H7 (cell line): ENCODE data around the gene EIF2A. TPM values are rescaled to one million over a fixed set of nuclear protein-coding genes. Genes with fewer than 3 reads are reported as not detected.
"Not testable (repeated sequence)": the region's sequence is repeated elsewhere in the genome, so short reads cannot be mapped to it uniquely, and the experiment has no call there.

Experiments
- DNase-seq: peaks from one replicate; pipeline ENCODE4 v3.0.0; 2012
- H3K27me3 ChIP-seq: 2 replicates; pipeline ENCODE4 v1.6.0; 2011; ENCODE audit warnings: mild to moderate bottlenecking, low read length; ENCODE audit not compliant: control insufficient read depth, insufficient read depth
- H3K36me3 ChIP-seq: replicated peaks from 2 replicates; pipeline ENCODE4 v1.5.1; 2011; ENCODE audit warnings: low read length; ENCODE audit not compliant: control insufficient read depth, insufficient read depth
- H3K4me3 ChIP-seq: 2 replicates; pipeline ENCODE4 v1.5.1; 2011; ENCODE audit warnings: low read depth, mild to moderate bottlenecking, control low read depth, low read length, moderate library complexity; ENCODE audit not compliant: insufficient read depth
- total RNA-seq: library from RNA; depleted of rRNA; stranded (reverse); fragments of >200 nt; shearing (Covaris generic); gene quantifications from 2 replicates; pipeline ENCODE4 v1.2.3, GENCODE V29; 2014

The EIF2A gene
- total RNA-seq, 1 experiment from 2014 or later: 81.3 TPM

DNA sequence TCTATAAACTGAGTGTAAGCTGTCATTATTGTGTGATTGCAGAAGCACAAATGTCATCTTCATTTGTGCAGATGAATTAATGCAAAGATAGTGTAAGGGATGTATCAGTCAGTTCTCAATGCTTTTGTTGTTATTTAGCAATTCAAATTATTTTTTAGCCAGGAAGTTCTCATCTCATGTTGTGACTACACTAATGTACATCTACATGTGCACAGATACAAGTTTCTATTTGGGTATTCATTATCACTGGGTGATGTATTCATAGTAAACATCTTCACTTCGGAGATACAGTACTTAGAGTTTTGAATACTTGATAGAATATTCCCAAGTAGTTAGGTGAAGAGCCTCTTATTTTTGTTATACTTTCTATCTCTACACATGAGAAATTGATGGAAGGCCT lies 11.1 kb downstream of the EIF2A start:
- Histone ChIP-seq H3K27me3 (no peaks in the 10 kb centered on the region), H3K4me3 (no peak overlapping the region), H3K36me3 (peaks cover 3% of the 10 kb centered on the region)
- no peak for DNase-seq

DNA sequence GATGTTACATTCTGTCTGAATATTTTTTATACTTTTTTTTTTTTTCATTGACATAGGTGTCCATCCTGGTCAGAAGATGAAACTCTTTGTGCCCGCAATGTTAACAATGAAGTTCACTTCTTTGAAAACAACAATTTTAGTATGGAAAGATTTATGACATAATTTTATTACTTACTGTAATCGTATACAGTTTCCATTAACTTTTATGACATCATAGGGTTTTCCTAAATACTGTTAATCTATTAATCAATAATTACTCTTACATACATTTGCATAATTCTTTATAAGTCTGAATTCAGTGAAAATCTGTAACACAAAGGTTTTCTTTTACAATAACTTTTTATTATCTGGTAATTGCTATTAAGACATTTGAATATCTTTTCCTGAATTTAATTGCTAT lies 17.7 kb downstream of the EIF2A start:
- no peak for DNase-seq
- Histone ChIP-seq H3K27me3 (no peaks in the 10 kb centered on the region), H3K4me3 (no peak overlapping the region), H3K36me3 (peaks cover 4% of the 10 kb centered on the region)

DNA sequence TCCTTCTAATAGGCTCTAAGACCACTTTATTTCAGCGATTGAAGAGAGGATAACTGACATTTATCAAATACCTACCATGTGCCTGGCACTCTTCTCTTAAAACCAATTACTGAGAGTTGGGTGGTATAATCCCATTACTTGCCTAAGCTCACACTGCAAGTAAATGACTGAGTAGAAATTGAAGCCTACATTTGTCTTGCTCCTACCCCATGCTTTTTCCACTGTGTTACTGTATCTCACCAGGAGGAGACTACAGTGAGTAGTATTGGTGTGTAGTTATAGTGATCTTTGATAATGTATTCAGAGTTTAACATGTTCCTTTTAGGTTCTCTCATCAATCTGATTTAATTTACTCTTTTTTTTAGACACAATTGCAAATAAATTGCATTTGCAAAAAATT lies 20.7 kb downstream of the EIF2A start:
- H3K27me3 ChIP-seq: no peaks in the 10 kb centered on the region
- H3K4me3 ChIP-seq: no peak overlapping the region
- peaks cover 4% of the 10 kb centered on the region for H3K36me3 ChIP-seq
- no peak for DNase-seq

DNA sequence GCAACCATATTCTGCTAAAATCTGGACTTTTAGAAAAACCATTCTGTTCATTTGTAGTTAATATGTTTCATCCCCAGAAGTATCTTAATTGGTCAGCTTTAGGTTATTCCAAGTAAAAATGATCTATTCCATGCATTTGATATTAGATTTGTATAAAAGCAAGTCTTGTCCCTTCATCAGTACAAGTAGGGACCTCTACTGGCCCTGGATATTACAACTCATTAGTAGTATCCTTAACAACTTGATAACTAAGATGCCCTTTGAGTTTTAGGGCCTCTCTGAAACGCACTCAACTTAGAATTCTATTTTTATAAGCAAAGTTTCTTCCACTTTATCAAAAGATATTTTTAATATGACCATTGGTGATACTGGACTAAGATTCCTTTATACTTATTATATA lies 31.3 kb downstream of the EIF2A start:
- no peak overlapping the region for H3K4me3 ChIP-seq
- DNase-seq: no peak
- H3K27me3 ChIP-seq: no peaks in the 10 kb centered on the region
- H3K36me3 ChIP-seq: peaks cover 6% of the 10 kb centered on the region

DNA sequence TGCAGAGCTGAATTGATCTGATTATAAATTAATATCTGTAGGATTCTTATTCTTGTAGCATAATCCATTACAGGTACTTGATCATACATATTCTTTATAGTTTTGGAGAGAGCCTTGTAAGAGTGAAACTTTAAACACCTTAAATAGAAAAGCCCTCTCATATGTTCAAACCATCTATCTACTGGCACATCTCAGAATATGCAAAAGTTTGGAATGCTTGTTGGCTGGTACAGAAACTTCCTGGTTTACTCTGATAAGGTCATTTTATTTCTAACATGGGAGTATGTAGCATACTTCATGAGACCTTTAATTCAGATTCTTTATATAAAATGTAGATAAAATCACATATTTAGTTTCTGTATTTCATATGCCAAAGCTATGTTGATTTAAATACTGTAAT lies 34.6 kb downstream of the EIF2A start:
- no peak for DNase-seq
- Histone ChIP-seq H3K27me3 (no peaks in the 10 kb centered on the region), H3K36me3 (peaks cover 11% of the 10 kb centered on the region), H3K4me3 (no peak overlapping the region)

DNA sequence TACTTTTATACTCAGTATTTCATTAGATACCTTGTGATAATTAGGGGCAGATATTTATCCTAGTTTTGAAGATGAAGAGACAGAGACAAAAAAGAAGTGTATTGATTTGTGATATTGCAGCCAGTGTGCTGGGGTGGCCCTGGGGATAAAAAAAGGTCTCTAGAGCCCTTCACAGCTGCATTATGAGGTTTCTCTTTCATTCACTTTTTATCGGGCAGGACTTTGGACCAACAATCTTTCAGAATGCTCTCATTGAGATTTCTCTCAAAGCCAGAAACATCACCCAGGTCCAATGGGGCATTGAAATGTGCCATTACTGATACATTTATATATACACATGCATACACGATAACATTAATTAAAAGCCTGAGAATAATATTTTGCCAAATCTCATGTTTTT lies 36.0 kb downstream of the EIF2A start:
- no peaks in the 10 kb centered on the region for H3K27me3 ChIP-seq
- peaks cover 11% of the 10 kb centered on the region for H3K36me3 ChIP-seq
- DNase-seq: no peak
- H3K4me3 ChIP-seq: no peak overlapping the region

DNA sequence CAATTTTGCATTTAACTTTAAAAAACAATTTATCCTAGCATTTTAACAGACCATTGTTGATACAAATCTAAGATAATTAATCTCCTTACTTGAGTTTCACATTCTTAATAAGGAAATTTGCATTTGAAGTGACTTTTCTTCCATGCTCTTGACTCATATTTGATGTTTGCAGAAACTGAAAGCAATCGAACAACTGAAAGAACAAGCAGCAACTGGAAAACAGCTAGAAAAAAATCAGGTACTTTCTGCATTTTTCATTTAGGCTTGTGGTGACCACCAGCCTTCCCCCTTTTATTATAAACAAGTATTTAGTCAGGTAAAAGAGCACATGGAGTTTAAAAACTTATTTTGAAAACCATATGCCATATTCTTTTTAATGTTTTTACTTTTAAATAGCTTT lies 36.4 kb downstream of the EIF2A start:
- Histone ChIP-seq H3K27me3 (no peaks in the 10 kb centered on the region), H3K36me3 (peaks cover 11% of the 10 kb centered on the region), H3K4me3 (no peak overlapping the region)
- no peak for DNase-seq

DNA sequence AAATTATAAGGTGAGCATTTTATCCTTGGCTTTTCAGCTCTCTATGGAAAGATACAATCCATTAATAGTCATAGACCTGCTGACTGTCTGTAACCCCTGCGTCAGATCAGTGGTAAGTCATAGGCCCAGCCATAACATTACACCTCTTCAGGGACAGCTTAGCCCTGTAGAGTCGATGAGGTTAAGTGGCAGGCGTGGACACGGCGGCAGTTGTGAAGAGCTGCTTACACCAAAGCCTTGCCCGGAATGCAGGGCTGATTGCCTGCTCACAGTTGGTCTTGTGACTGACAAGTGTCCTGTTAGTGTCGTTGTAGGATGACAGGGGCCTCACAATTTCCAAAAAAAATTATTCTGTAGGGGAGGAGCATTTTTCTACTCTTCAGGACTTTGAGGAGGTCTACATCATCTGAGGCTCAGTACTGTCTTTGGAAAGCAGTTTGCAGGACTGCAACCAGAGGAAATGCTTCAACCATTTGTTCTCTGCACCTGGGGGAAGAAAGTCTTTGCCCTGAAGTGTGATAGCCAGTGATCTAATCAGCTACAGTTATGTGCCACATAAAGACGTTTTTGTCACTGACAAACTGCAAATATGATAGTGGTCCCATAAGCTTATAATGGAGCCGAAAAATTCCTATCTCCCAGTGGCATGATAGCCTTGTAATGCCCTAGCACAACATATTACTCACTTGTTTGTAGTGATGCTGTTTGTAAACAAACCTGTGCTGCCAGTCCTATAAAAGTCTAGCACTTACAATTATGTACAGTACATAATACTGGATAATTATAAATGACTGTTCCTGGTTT lies 41.6 kb downstream of the EIF2A start:
- H3K27me3 ChIP-seq: no peaks in the 10 kb centered on the region
- no peak for DNase-seq

DNA sequence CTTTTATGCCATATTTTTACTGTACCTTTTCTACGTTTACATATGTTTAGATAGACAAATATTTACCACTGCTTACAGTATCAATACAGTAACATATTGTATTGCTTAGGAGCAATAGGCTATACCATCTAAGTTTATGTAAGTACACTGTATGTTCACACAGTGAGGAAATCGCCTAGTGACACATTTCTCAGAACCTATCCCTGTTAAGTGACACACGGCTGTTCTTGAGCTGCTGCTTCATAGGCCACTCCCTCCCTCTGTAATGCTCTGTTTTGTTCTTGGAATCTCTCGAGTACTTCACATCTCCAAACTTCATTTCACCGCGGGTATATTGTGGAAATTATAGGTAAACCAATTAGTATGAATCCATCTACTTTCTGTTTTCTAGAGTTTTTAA lies 43.2 kb downstream of the EIF2A start:
- no peak overlapping the region for H3K4me3 ChIP-seq
- H3K27me3 ChIP-seq: no peaks in the 10 kb centered on the region
- H3K36me3 ChIP-seq: peaks cover 1% of the 10 kb centered on the region; the same call in 1 of the 2 replicates
- DNase-seq: no peak

More for the DNA sequence above, 41.6 kb downstream of the EIF2A start:
- peaks cover 7% of the 10 kb centered on the region for H3K36me3 ChIP-seq
- no peak overlapping the region for H3K4me3 ChIP-seq

DNA sequence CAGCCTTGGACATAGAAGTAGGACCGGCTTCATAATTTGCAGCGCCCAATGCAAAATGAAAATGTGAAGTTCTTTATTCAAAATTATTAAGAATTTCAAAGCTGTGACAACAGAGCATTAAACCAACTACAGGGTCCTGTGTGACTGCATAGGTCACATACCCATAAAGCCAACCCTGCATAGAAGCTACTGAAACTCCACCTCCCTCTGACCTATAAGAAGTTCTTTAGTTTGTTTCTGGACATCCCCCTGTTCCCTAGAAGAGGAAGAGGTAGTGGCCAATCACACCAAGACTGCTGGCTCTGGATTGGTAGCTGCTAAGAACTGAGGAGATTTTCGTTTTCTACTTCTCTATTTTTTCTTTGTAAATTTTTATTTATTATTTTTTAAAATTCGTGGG lies 47.6 kb downstream of the EIF2A start:
- Histone ChIP-seq H3K36me3 (no peaks in the 10 kb centered on the region), H3K27me3 (no peaks in the 10 kb centered on the region), H3K4me3 (no peak overlapping the region)
- no peak for DNase-seq

DNA sequence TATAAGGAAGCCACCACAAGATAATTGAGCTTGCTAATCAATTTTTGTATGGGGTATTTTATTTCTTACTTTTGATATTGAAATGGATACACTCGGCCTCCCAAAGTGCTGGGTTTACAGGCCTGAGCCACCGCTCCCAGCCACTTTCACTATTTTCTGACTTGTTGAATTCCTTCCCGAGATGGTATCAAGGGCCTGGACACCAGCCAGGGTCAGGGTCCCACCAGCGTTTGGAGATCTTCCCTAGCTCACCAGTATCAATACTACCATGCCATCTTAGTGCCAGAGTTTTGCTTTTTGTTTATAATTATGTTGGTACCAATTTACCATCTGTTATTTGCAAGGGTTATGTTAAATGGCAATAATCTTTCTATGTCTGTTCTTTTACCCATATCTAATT lies 51.1 kb downstream of the EIF2A start:
- H3K4me3 ChIP-seq: no peak overlapping the region

DNA sequence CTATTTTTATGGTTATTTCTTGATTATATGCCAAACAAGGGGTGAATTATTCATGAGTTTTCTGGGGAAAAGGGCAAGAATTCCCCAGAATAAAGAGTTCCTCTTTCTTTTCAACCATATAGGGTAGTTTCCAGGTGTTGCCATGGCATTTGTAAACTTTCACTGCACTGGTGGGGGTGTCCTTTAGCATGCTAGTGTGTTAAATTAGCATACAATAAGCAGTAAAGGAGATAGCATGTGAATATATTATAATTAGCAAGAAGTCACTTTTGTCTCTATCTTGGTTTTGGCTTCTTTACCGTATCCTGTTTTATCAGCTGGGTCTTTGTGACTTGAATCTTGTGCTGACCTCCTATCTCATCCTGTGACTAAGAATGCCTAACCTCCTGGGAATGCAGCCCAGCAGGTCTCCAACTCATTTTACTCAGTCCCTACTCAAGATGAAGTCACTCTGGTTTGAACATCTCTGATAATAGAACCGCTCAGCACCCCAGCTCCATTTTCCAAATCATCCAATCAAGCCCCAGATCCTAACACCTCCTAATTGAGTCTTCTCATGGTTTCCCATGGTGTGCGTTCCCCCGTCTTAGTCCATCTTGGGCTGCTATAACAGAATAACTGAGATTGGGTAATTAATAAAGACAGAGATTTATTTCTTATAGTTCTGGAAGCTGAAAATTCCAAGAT lies 53.2 kb downstream of the EIF2A start:
- Histone ChIP-seq H3K27me3 (no peaks in the 10 kb centered on the region), H3K36me3 (no peaks in the 10 kb centered on the region), H3K4me3 (no peak overlapping the region)
- DNase-seq: no peak

More for the DNA sequence above, 51.1 kb downstream of the EIF2A start:
- DNase-seq: no peak
- no peaks in the 10 kb centered on the region for H3K27me3 ChIP-seq
- H3K36me3 ChIP-seq: no peaks in the 10 kb centered on the region

DNA sequence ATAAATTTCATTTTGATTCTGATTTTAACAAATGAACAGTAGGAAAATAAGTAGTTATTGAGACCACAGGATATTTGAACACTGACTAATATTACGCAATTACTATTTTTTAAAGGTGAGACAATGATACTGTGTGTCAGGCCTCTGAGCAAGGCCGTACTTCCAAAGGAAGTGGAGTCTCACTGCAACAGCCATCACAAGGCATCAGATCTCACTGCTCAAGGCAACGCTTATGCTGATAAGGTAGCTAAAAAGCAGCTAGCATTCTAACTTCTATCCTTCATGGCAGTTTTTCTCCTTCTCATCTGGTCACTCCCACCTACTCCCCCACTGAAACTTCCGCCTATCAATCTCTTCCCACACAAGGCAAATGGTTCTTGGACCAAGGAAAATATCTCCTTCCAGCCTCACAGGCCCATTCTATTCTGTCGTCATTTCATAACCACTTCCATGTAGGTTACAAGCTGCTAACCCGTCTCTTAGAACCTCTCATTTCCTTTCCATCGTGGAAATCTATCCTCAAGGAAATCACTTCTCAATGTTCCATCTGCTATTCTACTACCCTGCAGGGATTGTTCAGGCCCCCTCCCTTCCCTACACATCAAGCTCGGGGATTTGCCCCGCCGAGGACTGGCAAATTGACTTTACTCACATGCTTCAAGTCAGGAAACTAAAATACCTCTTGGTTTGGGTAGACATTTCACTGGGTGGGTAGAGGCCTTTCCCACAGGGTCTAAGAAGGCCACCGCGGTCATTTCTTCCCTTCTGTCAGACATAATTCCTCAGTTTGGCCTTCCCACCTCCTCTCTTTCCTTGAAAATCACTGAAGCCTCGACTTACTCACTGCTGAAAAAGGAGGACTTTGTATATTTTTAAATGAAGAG lies 54.3 kb downstream of the EIF2A start:
- not testable (repeated sequence) for H3K4me3 ChIP-seq, DNase-seq

DNA sequence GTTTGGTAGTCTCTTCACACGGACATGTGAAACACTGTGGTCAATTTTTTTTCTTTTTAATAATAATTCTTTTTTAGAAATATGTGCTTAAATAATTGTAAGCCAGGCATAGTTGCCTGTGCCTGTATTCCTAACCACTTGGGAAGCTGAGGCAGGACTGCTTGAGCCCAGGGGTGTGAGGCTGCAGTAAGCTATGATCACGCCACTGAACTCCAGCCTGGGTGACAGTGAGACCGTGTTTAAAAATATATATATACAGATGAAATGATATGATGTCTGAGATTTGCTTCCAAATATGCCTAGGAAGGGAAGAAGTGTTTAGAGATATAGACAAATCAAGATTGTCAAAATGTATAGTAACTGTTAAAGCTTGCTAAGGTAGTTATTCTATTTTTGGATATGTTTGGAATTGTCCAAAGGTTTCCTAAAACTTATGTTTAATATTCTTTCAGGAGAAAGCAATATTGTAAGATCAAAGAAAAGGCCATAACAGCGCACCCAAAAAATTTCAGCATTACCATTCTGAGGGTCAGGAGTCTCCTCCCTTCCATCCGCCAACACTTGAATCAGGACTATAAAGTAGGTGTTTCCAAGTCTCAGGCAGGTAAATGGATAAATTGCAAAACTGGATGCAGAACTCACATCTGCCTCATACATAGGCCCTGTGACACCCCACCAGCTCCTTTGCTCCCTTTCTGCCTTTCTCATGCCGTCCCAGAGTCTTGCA lies 56.0 kb downstream of the EIF2A start:
- no peak for DNase-seq
- no peaks in the 10 kb centered on the region for H3K27me3 ChIP-seq
- no peaks in the 10 kb centered on the region for H3K36me3 ChIP-seq
- peak overlapping the region; percentile 81 for H3K4me3 ChIP-seq

More for the DNA sequence above, 54.3 kb downstream of the EIF2A start:
- H3K36me3 ChIP-seq, H3K27me3 ChIP-seq: not testable (repeated sequence)
